Measurements from ENCODE around the gene CCL3. TPM values are rescaled to one million over a fixed set of nuclear protein-coding genes. Genes with fewer than 3 reads are reported as not detected.
"Not testable (repeated sequence)": the region's sequence is repeated elsewhere in the genome, so short reads cannot be mapped to it uniquely, and the experiment has no call there.

Gene CCL3
- total RNA-seq, 2 donors from 2014 or later = 2.0 to 2.1 TPM

DNA sequence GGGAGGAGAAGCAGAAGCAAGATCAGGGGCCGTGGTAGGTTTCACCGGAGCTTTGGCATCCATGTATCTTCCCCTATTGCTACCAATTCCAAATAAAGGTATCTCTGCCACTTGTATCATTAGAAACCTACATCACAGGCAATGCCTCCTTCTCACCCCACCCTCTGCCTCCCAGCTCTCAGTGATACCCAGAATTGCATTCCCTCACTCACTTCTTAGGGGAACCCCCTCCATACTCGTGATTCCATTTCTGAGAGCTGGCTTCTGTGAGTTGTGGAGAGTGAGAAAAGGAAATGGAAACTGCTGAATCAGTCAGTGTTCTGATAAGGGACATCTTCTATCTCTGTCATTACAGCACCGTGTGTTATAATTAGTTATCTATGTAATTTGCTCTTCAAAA is 2.3 kb upstream of the CCL3 start:
- Histone ChIP-seq H3K27me3 (no peaks in the 10 kb centered on the region), H3K27ac (no peak overlapping the region), H3K4me3 (no peak overlapping the region), H3K36me3 (no peaks in the 10 kb centered on the region), H3K4me1 (no peaks in the 10 kb centered on the region), H3K9me3 (no peaks in the 10 kb centered on the region), H3K9ac (ENCODE audit: low read depth in 2 of 2, low read length in 2 of 2) (no peak overlapping the region)
- no peak for DNase-seq
- no peak for TF ChIP-seq CTCF (IDR thresholded peaks at IDR 0.05)
- intact Hi-C loops (cut with DNase I) = no loop called here

GRCh38 chr17:36089339-36089865 is 541 bp downstream of the CCL3 start:
- Histone ChIP-seq H3K27me3 (no peaks in the 10 kb centered on the region), H3K4me1 (no peaks in the 10 kb centered on the region), H3K36me3 (no peaks in the 10 kb centered on the region), H3K9ac (ENCODE audit: low read depth in 2 of 2, low read length in 2 of 2) (no peak overlapping the region), H3K27ac (no peak overlapping the region), H3K4me3 (no peak overlapping the region), H3K9me3 (no peaks in the 10 kb centered on the region)
- DNase-seq = no peak
- TF ChIP-seq CTCF (IDR thresholded peaks at IDR 0.05) = no peak
- intact Hi-C loops (cut with DNase I) = no loop called here

GRCh38 chr17:36088670-36089338 is 1.1 kb downstream of the CCL3 start:
- Histone ChIP-seq H3K4me1 (no peaks in the 10 kb centered on the region), H3K27me3 (no peaks in the 10 kb centered on the region), H3K9me3 (no peaks in the 10 kb centered on the region), H3K9ac (ENCODE audit: low read depth in 2 of 2, low read length in 2 of 2) (no peak overlapping the region), H3K4me3 (no peak overlapping the region), H3K27ac (no peak overlapping the region), H3K36me3 (no peaks in the 10 kb centered on the region)
- TF ChIP-seq CTCF (IDR thresholded peaks at IDR 0.05) = no peak
- no peak for DNase-seq
- intact Hi-C loops (cut with DNase I) = no loop called here

DNA sequence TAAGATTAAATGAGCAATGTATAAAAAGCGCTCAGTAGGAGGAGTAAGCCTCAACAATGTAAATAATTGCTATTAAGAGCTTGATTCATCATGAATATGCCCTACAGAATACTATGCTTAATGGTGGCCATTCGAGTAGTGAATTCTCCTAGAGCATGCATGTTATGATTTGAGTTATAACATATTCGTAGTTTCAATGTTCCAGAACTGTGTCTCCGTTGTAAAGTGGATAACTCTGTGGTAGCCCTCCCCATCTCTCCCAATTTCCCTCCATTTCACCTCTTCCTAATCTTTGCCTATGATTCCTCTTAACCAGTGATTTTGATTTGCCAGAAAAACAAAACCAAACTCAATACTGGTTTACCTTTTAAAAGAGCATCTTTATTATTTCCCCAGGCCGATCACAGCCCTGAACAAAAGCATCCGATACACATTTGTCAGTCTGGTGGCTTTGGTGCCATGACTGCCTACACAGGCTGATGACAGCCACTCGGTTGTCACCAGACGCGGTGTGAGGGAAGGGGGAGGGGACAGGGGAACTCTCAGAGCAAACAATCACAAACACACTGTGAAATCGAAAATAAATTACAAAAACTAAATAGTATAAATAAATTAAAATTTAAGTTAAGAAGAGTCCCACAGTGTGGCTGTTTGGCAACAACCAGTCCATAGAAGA is 1.9 kb downstream of the CCL3 start:
- intact Hi-C loops (cut with DNase I); H3K36me3 ChIP-seq; H3K9me3 ChIP-seq; H3K27ac ChIP-seq; H3K27me3 ChIP-seq; H3K4me1 ChIP-seq; H3K9ac ChIP-seq (ENCODE audit: low read depth in 2 of 2, low read length in 2 of 2); DNase-seq; H3K4me3 ChIP-seq: not testable (repeated sequence)

DNA sequence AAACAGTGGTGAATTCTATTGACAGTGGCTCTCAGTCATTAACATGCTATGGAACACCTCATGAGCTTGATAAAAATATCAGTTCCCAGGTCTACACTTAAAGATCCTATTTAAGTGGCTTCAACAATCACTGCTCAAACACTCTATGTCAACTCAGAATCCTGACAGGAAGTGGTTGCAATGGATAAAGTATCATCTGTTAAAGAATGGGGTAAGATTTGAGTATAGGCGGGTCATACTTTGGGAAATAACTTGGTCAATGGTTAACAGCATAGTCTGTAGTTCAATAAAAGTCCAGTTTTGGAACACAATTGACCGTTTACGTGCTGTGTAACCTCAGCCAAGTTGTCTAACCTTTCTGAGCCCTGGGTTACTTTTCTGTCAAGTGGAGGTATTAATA is 2.5 kb downstream of the CCL3 start:
- H3K4me1 ChIP-seq; H3K9me3 ChIP-seq; intact Hi-C loops (cut with DNase I); DNase-seq; H3K27ac ChIP-seq; H3K36me3 ChIP-seq; H3K4me3 ChIP-seq; H3K9ac ChIP-seq (ENCODE audit: low read depth in 2 of 2, low read length in 2 of 2); H3K27me3 ChIP-seq: not testable (repeated sequence)

GRCh38 chr17:36086791-36087190 is 3.2 kb downstream of the CCL3 start:
- no peak for TF ChIP-seq CTCF (IDR thresholded peaks at IDR 0.05)
- H3K27ac ChIP-seq = no peak overlapping the region
- no peaks in the 10 kb centered on the region for H3K4me1 ChIP-seq
- H3K36me3 ChIP-seq = no peaks in the 10 kb centered on the region
- no peak overlapping the region for H3K4me3 ChIP-seq
- H3K27me3 ChIP-seq = no peaks in the 10 kb centered on the region
- DNase-seq = no peak
- no peak overlapping the region for H3K9ac ChIP-seq (ENCODE audit: low read depth in 2 of 2, low read length in 2 of 2)
- intact Hi-C loops (cut with DNase I) = no loop called here
- H3K9me3 ChIP-seq = no peaks in the 10 kb centered on the region
